ENCODE measurements around the gene STAT3. TPM values are rescaled to one million over a fixed set of nuclear protein-coding genes. Genes with fewer than 3 reads are reported as not detected.
"Not testable (repeated sequence)": the region's sequence is repeated elsewhere in the genome, so short reads cannot be mapped to it uniquely, and the experiment has no call there.

The STAT3 gene
- total RNA-seq, 1 donor from 2014 or later = 26.5 TPM

GRCh38 chr17:42305543-42306384, 82.5 kb downstream of the STAT3 start:
- FAIRE-seq = no peak
- no peak for DNase-seq (ENCODE audit: low spot score in 2 of 2)

GRCh38 chr17:42305031-42305330, 83.3 kb downstream of the STAT3 start:
- not testable (repeated sequence) for FAIRE-seq; DNase-seq (ENCODE audit: low spot score in 2 of 2)

GRCh38 chr17:42304187-42305030, 83.8 kb downstream of the STAT3 start:
- FAIRE-seq (no peak), DNase-seq (ENCODE audit: low spot score in 2 of 2) (no peak)

- FAIRE-seq = no peak
- no peak for DNase-seq (ENCODE audit: low spot score in 2 of 2)
Measured at GRCh38 chr17:42303694-42304093, 84.5 kb downstream of the STAT3 start.

- FAIRE-seq (no peak), DNase-seq (ENCODE audit: low spot score in 2 of 2) (no peak)
Measured at GRCh38 chr17:42301022-42301421, 87.2 kb downstream of the STAT3 start.

GRCh38 chr17:42299913-42300312, 88.3 kb downstream of the STAT3 start:
- DNase-seq (ENCODE audit: low spot score in 2 of 2) = not testable (repeated sequence)

GRCh38 chr17:42299361-42299760, 88.9 kb downstream of the STAT3 start:
- not testable (repeated sequence) for FAIRE-seq; DNase-seq (ENCODE audit: low spot score in 2 of 2)

More at GRCh38 chr17:42299913-42300312, 88.3 kb downstream of the STAT3 start:
- FAIRE-seq = not testable (repeated sequence)

- not testable (repeated sequence) for DNase-seq (ENCODE audit: low spot score in 2 of 2); FAIRE-seq
Measured at GRCh38 chr17:42297775-42298174, 90.5 kb downstream of the STAT3 start.

- no peak for DNase-seq (ENCODE audit: low spot score in 2 of 2)
- no peak for FAIRE-seq
Measured at GRCh38 chr17:42296012-42296411, 92.2 kb downstream of the STAT3 start.

- FAIRE-seq (no peak), DNase-seq (ENCODE audit: low spot score in 2 of 2) (no peak)
Measured at GRCh38 chr17:42294469-42295398, 93.5 kb downstream of the STAT3 start.

- DNase-seq (ENCODE audit: low spot score in 2 of 2) (no peak), FAIRE-seq (no peak)
Measured at GRCh38 chr17:42291129-42291528, 97.1 kb downstream of the STAT3 start.

GRCh38 chr17:42290577-42290976, 97.7 kb downstream of the STAT3 start:
- FAIRE-seq (no peak), DNase-seq (ENCODE audit: low spot score in 2 of 2) (no peak)

GRCh38 chr17:42289611-42290181, 98.5 kb downstream of the STAT3 start:
- DNase-seq (ENCODE audit: low spot score in 2 of 2) = peak in 1 of 2 donors; percentile 54
- FAIRE-seq = no peak

- DNase-seq (ENCODE audit: low spot score in 2 of 2) = no peak
Measured at GRCh38 chr17:42288803-42289610, 99.2 kb downstream of the STAT3 start.

GRCh38 chr17:42287977-42288802, 100.1 kb downstream of the STAT3 start, which contains the start of gene STAT5A:
Gene STAT5A, plus strand, starts transcription at chr17:42288498. Its CDS starts 914 bp downstream, at chr17:42289412.
- FAIRE-seq (no peak), DNase-seq (ENCODE audit: low spot score in 2 of 2) (peak; percentile 85 to 86)

More at GRCh38 chr17:42288803-42289610, 99.2 kb downstream of the STAT3 start:
- FAIRE-seq = no peak

GRCh38 chr17:42287305-42287976, 100.8 kb downstream of the STAT3 start:
- peak; percentile 59 to 67 for DNase-seq (ENCODE audit: low spot score in 2 of 2)
- no peak for FAIRE-seq

GRCh38 chr17:42286411-42287221, 101.6 kb downstream of the STAT3 start:
- DNase-seq (ENCODE audit: low spot score in 2 of 2) (no peak), FAIRE-seq (no peak)

Data from frontal cortex (tissue), 4 donors.